GM18511 (cell line): Measurements from ENCODE around the gene VMAC.

ENCODE experiments used
- ATAC-seq: cut with Tn5 transposase; IDR thresholded peaks from one replicate; pipeline ENCODE4 v1.9.1; 2021; ENCODE audit warnings: mild to moderate bottlenecking, moderate library complexity; ENCODE audit not compliant: unreplicated experiment

VMAC gene

GRCh38 chr19:5951338-5951861, 46.7 kb downstream of the VMAC start:
- no peak for ATAC-seq

GRCh38 chr19:5952193-5953029, 47.7 kb downstream of the VMAC start:
- ATAC-seq: no peak

- no peak for ATAC-seq
Measured at GRCh38 chr19:5953030-5953589, 48.4 kb downstream of the VMAC start.

- no peak for ATAC-seq
Measured at GRCh38 chr19:5953680-5954213, 49.1 kb downstream of the VMAC start.

GRCh38 chr19:5954293-5954692, 49.6 kb downstream of the VMAC start:
- ATAC-seq: no peak

GRCh38 chr19:5955636-5955935, 50.9 kb downstream of the VMAC start:
- ATAC-seq: no peak

- no peak for ATAC-seq
Measured at GRCh38 chr19:5956323-5956722, 51.7 kb downstream of the VMAC start.

- no peak for ATAC-seq
Measured at GRCh38 chr19:5956728-5957127, 52.1 kb downstream of the VMAC start.

GRCh38 chr19:5957170-5957569, 52.5 kb downstream of the VMAC start:
- no peak for ATAC-seq

- ATAC-seq: no peak
Measured at GRCh38 chr19:5958074-5958850, 53.6 kb downstream of the VMAC start.

- ATAC-seq: no peak
Measured at GRCh38 chr19:5958851-5959122, 54.1 kb downstream of the VMAC start.

GRCh38 chr19:5959260-5960004, 54.8 kb downstream of the VMAC start:
- ATAC-seq: no peak
